HEK293 (cell line): ENCODE data around the gene HIRIP3.

Source experiments
- ATF2 ChIP-seq: fragments of 450-650 bp; formaldehyde crosslinking; IDR thresholded peaks from 2 replicates; pipeline ENCODE4 v1.5.1; 2016; ENCODE audit warnings: missing biosample characterization, missing genetic modification characterization, low read depth
- BCL11A ChIP-seq: fragments of 450-650 bp; formaldehyde crosslinking; IDR thresholded peaks from 2 replicates; pipeline ENCODE4 v1.5.1; 2016; ENCODE audit warnings: low read depth, missing biosample characterization, missing genetic modification characterization
- ELK4 ChIP-seq: IDR thresholded peaks from 2 replicates; pipeline ENCODE4 v1.6.1; 2011; ENCODE audit warnings: mild to moderate bottlenecking, low read depth, low read length, borderline replicate concordance
- HOXD13 ChIP-seq: sonication (generic); formaldehyde crosslinking; IDR thresholded peaks from 2 replicates; pipeline ENCODE4 v1.8.0; 2022; ENCODE audit warnings: missing genetic modification reagents, borderline replicate concordance
- IKZF3 ChIP-seq: fragments of 450-650 bp; IDR thresholded peaks from 2 replicates; pipeline ENCODE4 v1.5.0; 2018; ENCODE audit warnings: missing biosample characterization, mild to moderate bottlenecking, missing genetic modification characterization, moderate library complexity
- PRDM6 ChIP-seq: fragments of 450-650 bp; formaldehyde crosslinking; IDR thresholded peaks from 2 replicates; pipeline ENCODE4 v1.5.1; 2017; ENCODE audit warnings: missing biosample characterization, missing genetic modification characterization
- RBAK ChIP-seq: fragments of 450-650 bp; formaldehyde crosslinking; IDR thresholded peaks from 2 replicates; pipeline ENCODE4 v1.5.1; 2016; ENCODE audit warnings: missing biosample characterization, missing genetic modification characterization
- SCRT1 ChIP-seq: fragments of 450-650 bp; formaldehyde crosslinking; IDR thresholded peaks from 2 replicates; pipeline ENCODE4 v1.5.1; 2016; ENCODE audit warnings: missing biosample characterization, missing genetic modification characterization, borderline replicate concordance
- SP2 ChIP-seq: fragments of 450-650 bp; formaldehyde crosslinking; IDR thresholded peaks from 2 replicates; pipeline ENCODE4 v1.5.1; 2016; ENCODE audit warnings: missing biosample characterization, missing genetic modification characterization
- SP3 ChIP-seq: fragments of 450-650 bp; formaldehyde crosslinking; IDR thresholded peaks from 2 replicates; pipeline ENCODE4 v1.5.1; 2016; ENCODE audit warnings: missing biosample characterization, missing genetic modification characterization
- ZBTB20 ChIP-seq: fragments of 450-650 bp; formaldehyde crosslinking; IDR thresholded peaks from 2 replicates; pipeline ENCODE4 v1.5.1; 2016; ENCODE audit warnings: missing biosample characterization, missing genetic modification characterization
- ZBTB26 ChIP-seq: fragments of 450-650 bp; formaldehyde crosslinking; optimal IDR thresholded peaks from 2 replicates; pipeline ENCODE3; 2016; ENCODE audit warnings: missing biosample characterization, mild to moderate bottlenecking, missing genetic modification characterization
- ZBTB8A ChIP-seq: fragments of 450-650 bp; formaldehyde crosslinking; IDR thresholded peaks from 2 replicates; pipeline ENCODE4 v1.5.1; 2016; ENCODE audit warnings: missing biosample characterization, missing genetic modification characterization
- ZNF138 ChIP-seq: fragments of 450-650 bp; formaldehyde crosslinking; IDR thresholded peaks from 2 replicates; pipeline ENCODE4 v1.5.1; 2016; ENCODE audit warnings: missing biosample characterization, missing genetic modification characterization, borderline replicate concordance
- ZNF157 ChIP-seq: fragments of 450-650 bp; formaldehyde crosslinking; IDR thresholded peaks from 2 replicates; pipeline ENCODE4 v1.5.1; 2016; ENCODE audit warnings: missing biosample characterization, missing genetic modification characterization
- ZNF174 ChIP-seq: fragments of 450-650 bp; formaldehyde crosslinking; IDR thresholded peaks from 2 replicates; pipeline ENCODE4 v1.5.0; 2017; ENCODE audit warnings: missing biosample characterization, mild to moderate bottlenecking, missing genetic modification characterization
- ZNF202 ChIP-seq: fragments of 450-650 bp; formaldehyde crosslinking; IDR thresholded peaks from 2 replicates; pipeline ENCODE4 v1.5.1; 2016; ENCODE audit warnings: missing biosample characterization, missing genetic modification characterization, borderline replicate concordance
- ZNF221 ChIP-seq: fragments of 450-650 bp; formaldehyde crosslinking; IDR thresholded peaks from 2 replicates; pipeline ENCODE4 v1.5.1; 2017; ENCODE audit warnings: missing biosample characterization, missing genetic modification characterization, borderline replicate concordance
- ZNF239 ChIP-seq: fragments of 450-650 bp; formaldehyde crosslinking; IDR thresholded peaks from 2 replicates; pipeline ENCODE4 v1.5.1; 2016; ENCODE audit warnings: missing biosample characterization, missing genetic modification characterization
- ZNF280C ChIP-seq: fragments of 450-650 bp; formaldehyde crosslinking; IDR thresholded peaks from 2 replicates; pipeline ENCODE4 v1.5.1; 2016; ENCODE audit warnings: missing biosample characterization, missing genetic modification characterization
- ZNF292 ChIP-seq: fragments of 450-650 bp; formaldehyde crosslinking; IDR thresholded peaks from 2 replicates; pipeline ENCODE4 v1.5.1; 2016; ENCODE audit warnings: low read depth, missing biosample characterization, missing genetic modification characterization, borderline replicate concordance
- ZNF366 ChIP-seq: fragments of 450-650 bp; formaldehyde crosslinking; conservative IDR thresholded peaks from 2 replicates; pipeline ENCODE4 v1.5.1; 2016; ENCODE audit warnings: missing biosample characterization, missing genetic modification characterization
- ZNF513 ChIP-seq: fragments of 450-650 bp; IDR thresholded peaks from 2 replicates; pipeline ENCODE4 v1.5.1; 2018; ENCODE audit warnings: missing biosample characterization, missing genetic modification characterization
- ZNF571 ChIP-seq: fragments of 450-650 bp; formaldehyde crosslinking; IDR thresholded peaks from 2 replicates; pipeline ENCODE4 v1.5.0; 2017; ENCODE audit warnings: missing biosample characterization, missing genetic modification characterization
- ZNF670 ChIP-seq: fragments of 450-650 bp; formaldehyde crosslinking; IDR thresholded peaks from 2 replicates; pipeline ENCODE4 v1.5.1; 2016; ENCODE audit warnings: missing biosample characterization, missing genetic modification characterization, low read depth
- ZNF707 ChIP-seq: fragments of 450-650 bp; formaldehyde crosslinking; IDR thresholded peaks from 2 replicates; pipeline ENCODE4 v1.5.1; 2016; ENCODE audit warnings: missing biosample characterization, missing genetic modification characterization
- ZSCAN18 ChIP-seq: fragments of 450-650 bp; formaldehyde crosslinking; IDR thresholded peaks from 2 replicates; pipeline ENCODE4 v1.5.1; 2016; ENCODE audit warnings: missing biosample characterization, missing genetic modification characterization

HIRIP3 gene

GRCh38 chr16:29973384-29974246 is 21.8 kb downstream of the HIRIP3 start, which contains the start of gene TAOK2 (continued):
- TF ChIP-seq ATF2 (tag by site-specific recombination) (no peak), ZNF239 (no peak), RBAK (no peak), SP3 (peak; percentile 95), ZNF366 (tag by site-specific recombination) (0 out of 2 replicates have a peak, but pooled peaks have one; percentile 40), BCL11A (tag by site-specific recombination) (no peak), SCRT1 (no peak), ZNF202 (tag by site-specific recombination) (no peak), ZNF292 (no peak), HOXD13 (no peak), SP2 (peak; percentile 98), ZBTB20 (tag by site-specific recombination) (peak; percentile 89; the same call in 1 of the 2 replicates), PRDM6 (tag by site-specific recombination) (no peak), ZNF670 (no peak), ZNF174 (tag by site-specific recombination) (no peak), ZNF513 (tag by site-specific recombination) (0 out of 2 replicates have a peak, but pooled peaks have one; percentile 6), IKZF3 (peak; percentile 99), ZNF138 (tag by site-specific recombination) (no peak), ZNF221 (no peak), ZNF157 (tag by site-specific recombination) (no peak), ZBTB26 (tag by site-specific recombination) (peak; percentile 99), ZNF571 (no peak), ZNF707 (tag by site-specific recombination) (no peak), ZBTB8A (tag by site-specific recombination) (peak; percentile 72), ELK4 (no peak), ZNF280C (no peak), ZSCAN18 (no peak)
